Activated T-helper 1 cell treated with anti-CD3 and anti-CD28 coated beads, Interleukin-2, amount 50 U/mL, for 16 hours (primary cell): ENCODE results near the gene MARVELD1.

ENCODE experiments used
- DNase-seq, 2 donors: peaks; one replicate each; pipeline ENCODE4 v3.0.0-alpha.2; 2020; ENCODE audit warnings: low read depth in 1 of 2, low spot score in 1 of 2

The MARVELD1 gene

GRCh38 chr10:97721871-97722780 is 8.6 kb downstream of the MARVELD1 start:
- DNase-seq = no peak

DNA sequence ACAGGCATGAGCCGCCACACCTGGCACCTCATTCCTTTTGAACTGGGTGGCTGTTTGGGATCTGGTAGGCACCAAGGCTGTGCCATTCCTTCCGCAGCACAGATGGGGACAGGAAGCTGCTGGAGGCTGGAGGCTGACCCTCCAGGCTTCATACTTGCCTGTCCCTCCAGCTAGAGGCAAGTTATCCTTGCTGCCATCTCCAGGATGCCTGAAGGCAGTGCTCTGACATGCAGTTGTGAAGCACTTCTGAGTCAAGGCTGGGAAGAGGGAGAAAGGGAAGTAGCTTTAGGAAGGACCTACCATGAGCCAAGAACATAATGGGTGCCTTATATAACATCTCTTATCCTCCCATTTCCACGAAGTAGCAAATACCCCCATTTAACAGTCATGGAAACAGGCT is 9.5 kb downstream of the MARVELD1 start:
- DNase-seq = no peak

- no peak for DNase-seq
These were observed 10.9 kb downstream of the MARVELD1 start for GRCh38 chr10:97724341-97724941.

DNA sequence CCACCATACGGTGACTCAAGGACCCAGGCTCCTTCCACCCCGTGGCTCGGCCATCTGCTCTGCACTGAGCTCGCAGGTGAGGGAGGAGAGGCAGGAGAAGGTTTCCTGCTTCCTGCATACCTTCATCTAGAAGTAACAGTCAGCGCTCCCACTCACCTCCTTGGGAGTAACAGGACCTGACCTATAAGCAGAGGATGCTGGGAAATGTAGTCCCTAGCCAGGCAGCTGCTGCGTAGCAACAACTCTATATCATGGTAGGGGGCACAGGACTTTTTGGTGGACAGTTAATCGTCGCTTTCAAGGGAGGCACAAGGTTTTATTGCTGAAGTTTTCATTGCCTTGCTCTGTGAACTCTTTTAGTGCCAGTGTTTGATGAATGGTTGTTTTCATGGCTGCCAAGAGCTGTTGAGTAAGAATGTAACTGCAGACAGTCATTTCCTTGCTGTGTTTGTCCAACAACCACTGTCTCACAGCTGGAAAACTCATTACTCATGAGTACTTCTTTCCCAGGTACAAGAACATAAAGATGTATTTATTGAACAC is 13.2 kb downstream of the MARVELD1 start:
- no peak for DNase-seq

GRCh38 chr10:97729014-97729413 is 15.5 kb downstream of the MARVELD1 start:
- no peak for DNase-seq

DNA sequence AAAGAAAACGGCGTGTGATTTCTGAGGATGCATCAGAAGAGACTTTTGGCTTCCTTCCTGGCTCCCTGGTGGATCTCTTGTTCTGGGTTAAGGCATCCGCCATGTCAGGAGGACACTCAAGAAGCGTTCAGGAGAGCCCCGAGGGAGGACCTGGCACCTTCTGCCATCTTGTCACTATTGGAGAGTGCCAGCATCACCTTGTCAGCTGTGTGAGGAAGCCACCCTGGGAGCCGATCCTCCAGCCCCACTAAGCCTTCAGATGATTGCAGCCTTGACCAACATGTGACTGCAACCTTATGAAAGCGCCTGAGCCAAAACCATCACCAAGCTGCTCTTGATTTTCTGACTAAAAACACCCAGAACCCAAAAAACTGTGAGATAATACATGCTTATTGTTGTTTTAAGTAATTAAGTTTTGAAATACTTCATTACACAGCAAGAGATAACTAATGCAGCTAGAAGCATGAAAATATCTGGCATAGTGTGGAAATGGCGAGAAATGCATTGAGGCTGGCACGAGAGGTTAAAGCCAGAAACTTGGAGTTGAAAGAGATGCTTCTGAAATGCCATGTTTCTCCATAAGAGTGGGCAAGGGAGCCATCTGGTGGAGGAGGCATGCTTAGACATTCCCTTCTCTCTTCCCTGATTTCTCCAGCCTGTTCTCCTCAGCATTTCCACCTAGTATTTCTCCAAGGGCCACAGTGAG is 18.0 kb downstream of the MARVELD1 start:
- DNase-seq = peak in 1 of 2 donors; percentile 31

- DNase-seq = no peak
These were observed 18.5 kb downstream of the MARVELD1 start for GRCh38 chr10:97732052-97732359.

DNA sequence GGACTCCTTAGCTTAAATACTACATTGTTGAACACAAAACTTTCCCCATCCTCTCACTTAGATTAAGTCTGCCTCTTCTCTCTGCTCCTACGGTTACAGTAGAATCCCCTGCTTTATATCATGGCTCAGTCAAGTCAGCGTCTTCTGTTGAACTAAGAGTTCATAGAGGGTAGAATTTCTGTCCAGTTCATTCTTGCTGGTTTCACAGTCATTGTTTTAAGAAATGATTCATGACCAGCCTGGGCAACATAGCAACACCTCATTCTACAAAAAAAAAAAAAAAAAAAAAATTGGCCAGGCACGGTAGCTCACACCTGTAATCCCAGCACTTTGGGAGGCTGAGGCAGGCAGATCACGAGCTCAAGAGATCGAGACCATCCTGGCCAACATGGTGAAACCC is 19.7 kb downstream of the MARVELD1 start:
- no peak for DNase-seq

DNA sequence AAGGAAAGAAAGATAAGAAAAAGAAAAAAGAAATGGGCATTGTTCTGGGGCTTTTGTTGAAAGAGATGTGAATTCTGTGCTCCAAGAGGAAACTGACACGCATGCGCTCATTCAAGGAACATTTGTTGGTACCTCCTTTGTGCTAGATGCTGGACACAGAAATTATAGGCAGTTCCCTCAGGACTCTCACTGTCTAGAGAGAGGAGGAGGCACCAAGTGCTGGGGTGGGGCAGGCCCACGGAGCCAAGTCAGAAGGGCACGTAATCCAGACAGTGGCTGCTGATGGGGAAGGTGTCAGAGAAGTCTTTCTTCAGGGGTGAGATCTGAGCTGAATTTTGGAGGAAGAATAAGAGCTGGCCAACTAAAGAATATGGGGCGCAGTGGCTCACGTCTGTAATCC is 20.5 kb downstream of the MARVELD1 start:
- DNase-seq = no peak

DNA sequence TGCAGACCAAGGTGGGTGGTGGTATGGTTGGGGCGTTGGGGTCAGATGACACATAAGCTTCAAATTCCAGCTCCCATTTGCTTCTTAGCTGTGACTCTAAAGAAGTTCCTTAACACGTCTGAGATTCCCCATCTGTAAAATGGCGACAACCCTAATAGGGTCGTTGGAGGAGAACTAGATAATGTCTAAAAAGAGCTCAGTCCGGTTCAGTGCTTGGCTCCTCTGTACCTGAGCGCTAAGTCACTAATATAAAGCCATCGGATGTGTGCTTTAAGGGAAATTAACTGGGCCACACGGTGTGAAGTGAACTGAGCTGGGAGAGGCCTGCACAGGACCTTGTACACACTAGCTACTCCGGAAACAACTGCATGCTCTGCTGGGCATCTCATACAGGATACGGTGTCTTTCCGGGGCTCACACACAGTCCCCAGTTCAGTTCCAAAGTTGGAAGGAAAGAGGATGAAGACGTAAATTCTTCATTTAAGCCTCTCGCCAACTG is 22.9 kb downstream of the MARVELD1 start:
- no peak for DNase-seq

DNA sequence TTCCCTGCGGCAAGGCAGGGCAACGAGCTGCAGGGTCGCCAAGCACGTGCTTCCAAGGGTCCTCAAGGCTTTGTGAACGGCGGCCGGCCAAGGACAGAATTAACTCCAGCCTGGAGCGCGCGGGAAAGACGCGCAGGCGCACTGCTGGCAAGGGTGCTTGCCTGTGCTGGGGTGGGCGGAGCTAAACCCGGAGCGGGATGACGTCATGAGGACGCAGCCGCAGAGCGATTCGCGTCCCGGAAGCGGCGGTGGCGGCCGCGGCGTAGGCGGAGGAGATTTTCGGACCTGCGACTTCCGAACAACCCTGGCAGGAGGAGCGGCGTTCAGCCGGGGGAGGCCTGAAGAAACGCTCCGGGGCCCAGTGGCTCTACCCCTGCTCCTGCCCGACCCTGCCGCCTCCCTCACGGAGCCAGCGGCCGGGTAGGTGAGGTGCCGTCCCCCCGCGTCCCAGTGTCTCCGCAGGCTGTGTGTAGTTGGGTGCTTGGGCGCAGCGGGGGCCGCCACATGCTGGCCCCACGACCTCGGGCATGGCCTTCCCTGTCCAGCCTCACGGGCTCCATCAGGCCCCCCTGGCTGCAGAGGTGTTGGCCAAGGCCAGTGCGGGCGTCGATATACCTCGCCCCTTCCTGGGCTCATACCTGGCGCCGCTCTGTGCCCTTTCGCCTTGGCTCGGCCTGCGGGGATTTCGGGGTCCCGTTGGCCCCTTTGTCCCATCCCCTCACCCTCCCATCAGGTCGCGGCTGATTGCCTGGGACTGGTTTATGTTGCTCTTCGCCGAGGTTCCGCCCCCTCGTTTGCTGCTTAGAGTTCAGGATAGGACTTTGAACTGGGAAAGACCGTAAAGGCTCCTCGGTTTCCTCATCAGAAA is 23.6 kb downstream of the MARVELD1 start, which contains the start of gene ZFYVE27:
Gene ZFYVE27, plus strand, starts transcription at position 227 of the 868 bp plus-strand sequence. CDS start 1,350 bp downstream, outside the sequence.
- peak; percentile 86 to 91 for DNase-seq

DNA sequence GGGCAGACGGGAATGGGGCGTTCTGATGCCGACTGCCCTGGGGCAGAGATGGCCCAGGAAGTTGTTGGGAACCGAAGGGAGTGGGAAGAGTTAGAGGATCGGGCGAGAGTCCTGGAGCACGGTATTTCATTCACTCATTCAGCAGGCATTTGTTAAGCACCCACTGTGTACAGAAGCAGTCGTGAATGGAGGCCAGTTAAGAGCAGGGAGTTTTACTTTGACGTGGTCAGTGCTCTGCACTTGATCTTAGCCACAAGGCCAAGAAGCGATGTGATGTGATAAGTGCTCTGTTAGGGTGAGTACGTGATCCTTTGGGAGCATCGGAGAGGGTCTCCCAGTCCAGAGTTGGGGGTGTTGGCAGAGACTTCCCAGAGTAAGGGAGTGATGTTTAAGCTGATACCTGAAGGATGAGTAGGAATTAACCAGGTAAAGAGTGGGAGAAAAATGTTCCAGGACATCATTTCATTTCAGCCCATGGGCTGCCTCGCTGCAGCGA is 24.3 kb downstream of the MARVELD1 start:
- no peak for DNase-seq

DNA sequence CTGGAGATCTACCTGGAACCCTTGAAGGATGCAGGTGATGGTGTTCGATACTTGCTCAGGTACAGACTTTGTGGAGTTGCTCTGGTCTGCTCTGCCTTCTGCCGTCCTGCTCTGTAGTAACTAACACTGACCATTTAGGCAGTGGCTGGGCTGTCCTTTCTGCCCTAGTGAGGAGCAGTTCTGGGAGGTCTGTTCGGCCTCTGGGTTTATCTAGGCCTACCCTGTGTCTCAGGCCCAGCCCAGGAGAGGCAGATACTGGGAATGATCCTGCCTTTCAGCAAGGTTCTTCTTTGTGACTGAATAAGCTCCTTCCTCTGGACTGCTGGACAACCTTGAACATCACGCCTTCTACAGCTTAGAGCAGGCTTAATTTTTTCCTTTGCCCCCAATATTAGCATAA is 25.1 kb downstream of the MARVELD1 start:
- DNase-seq = no peak

GRCh38 chr10:97740613-97741012 is 27.1 kb downstream of the MARVELD1 start:
- DNase-seq = no peak

- DNase-seq = no peak
These were observed 29.8 kb downstream of the MARVELD1 start for GRCh38 chr10:97743169-97743943.

- no peak for DNase-seq
These were observed 31.0 kb downstream of the MARVELD1 start for GRCh38 chr10:97744405-97745035.

- no peak for DNase-seq
These were observed 34.0 kb downstream of the MARVELD1 start for GRCh38 chr10:97747573-97747972.

- DNase-seq = no peak
These were observed 34.6 kb downstream of the MARVELD1 start for GRCh38 chr10:97748116-97748515.

GRCh38 chr10:97752956-97753355 is 39.4 kb downstream of the MARVELD1 start:
- no peak for DNase-seq
